HFF-Myc (cell line): ENCODE measurements around the gene IL23A.

Experiments
- DNase-seq: peaks from one replicate; pipeline ENCODE4 v3.0.0-alpha.2; 2011; ENCODE audit warnings: low read depth; ENCODE audit errors: extremely low read depth
- H3K4me3 ChIP-seq: replicated peaks from 2 replicates; pipeline ENCODE4 v1.5.1; 2011; ENCODE audit warnings: low read depth, mild to moderate bottlenecking, control low read depth, low read length
- CTCF ChIP-seq: IDR thresholded peaks from 2 replicates; pipeline ENCODE4 v1.5.1; 2012; ENCODE audit warnings: mild to moderate bottlenecking, low read depth, low read length, control low read depth; ENCODE audit errors: missing control alignments

Gene IL23A

GRCh38 chr12:56299853-56300643 is 38.6 kb upstream of the IL23A start, which contains the start of gene CS:
Gene CS (minus strand): TSS chr12:56300330. CDS start chr12:56300201, 129 bp downstream.
- no peak for TF ChIP-seq CTCF
- H3K4me3 ChIP-seq, result peak within 1 kb of the TSS; percentile 96
- peak; percentile 89 for DNase-seq

GRCh38 chr12:56300644-56301464 is 37.8 kb upstream of the IL23A start:
- H3K4me3 ChIP-seq, result peak overlapping the region; percentile 96
- TF ChIP-seq CTCF, result no peak
- DNase-seq, result no peak

- TF ChIP-seq CTCF, result no peak
- H3K4me3 ChIP-seq, result no peak overlapping the region
- DNase-seq, result no peak
Measured at GRCh38 chr12:56304276-56304675, 34.4 kb upstream of the IL23A start.

DNA sequence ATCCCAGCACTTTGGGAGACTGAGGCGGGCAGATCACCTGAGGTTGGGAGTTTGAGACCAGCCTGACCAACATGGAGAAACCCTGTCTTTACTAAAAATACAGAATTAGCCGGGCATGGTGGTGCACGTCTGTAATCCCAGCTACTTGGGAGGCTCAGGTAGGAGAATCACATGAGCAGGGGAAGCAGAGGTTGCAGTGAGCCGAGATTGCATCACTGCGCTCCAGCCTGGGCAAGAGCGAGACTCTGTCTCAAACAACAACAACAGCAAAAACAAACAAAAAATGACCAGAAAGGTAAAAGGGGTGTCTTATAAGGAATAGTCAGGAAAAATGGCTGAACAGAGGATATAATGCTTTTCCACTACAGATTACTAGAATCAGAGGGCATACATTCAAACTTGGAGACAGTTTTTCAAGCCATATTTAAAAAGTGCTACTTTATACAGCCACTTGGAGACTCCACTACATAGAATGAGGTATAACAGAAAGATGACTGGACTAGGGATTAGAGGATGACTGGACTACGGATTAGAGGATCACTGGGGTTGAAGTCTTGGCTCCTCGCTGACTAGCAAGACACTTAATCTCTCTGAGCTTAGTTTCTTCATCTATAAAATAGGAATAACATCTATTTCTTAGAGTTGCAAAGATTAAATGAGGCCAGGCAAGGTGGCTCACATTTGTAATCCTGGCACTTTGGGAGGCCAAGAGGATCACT is 33.7 kb upstream of the IL23A start:
- DNase-seq, result no peak
- TF ChIP-seq CTCF, result no peak
- no peak overlapping the region for H3K4me3 ChIP-seq

DNA sequence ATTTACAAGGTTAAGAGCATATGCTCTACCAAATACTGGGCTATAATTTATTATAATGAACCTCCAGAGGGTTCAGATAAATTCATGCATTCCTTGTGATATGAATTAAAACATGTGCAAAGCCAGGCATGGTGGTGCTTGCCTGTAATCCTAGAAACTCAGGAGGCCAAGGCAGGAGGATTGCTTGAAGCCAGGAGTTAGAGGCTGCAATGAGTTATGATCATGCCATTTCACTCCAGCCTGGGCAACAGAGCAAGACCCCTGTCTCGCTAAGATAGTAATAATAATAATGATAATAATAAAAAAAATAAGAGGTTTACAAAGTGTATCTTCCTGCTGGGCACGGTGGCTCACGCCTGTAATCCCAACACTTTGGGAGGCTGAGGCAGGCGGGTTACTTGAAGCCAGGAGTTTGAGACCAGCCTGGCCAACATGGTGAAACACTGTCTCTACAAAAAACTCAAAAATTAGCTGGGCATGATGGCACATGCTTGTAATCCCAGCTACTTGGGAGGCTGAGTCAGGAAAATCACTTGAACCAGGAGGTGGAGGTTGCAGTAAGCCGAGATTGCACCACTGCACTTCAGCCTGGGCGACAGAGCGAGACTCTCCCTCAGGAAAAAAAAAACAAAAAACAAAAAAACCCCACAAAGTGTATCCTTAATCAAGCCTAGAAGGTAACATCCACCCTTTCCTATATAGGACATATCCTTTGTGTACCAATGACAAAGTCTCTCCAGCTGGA is 31.3 kb upstream of the IL23A start:
- no peak overlapping the region for H3K4me3 ChIP-seq
- TF ChIP-seq CTCF, result no peak

DNA sequence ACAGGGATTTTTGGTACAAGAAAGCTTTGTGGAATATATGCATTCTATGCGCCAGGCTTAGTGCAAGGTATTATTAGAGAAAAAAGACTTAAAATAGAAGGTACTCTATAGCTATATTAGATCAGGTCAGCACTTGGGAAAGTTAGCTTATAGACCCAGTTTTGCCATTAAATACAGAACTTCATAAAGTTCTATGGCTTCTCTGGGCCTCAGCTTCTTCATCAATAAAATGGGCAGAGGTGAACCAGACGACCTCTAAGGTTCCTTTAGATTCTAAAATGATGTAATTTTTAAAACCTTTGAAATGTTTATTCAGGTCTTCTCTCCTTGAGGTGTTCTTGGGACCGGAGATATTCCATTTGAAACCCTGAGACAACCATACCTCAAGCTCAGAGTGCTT is 30.0 kb upstream of the IL23A start:
- DNase-seq, result no peak
- no peak overlapping the region for H3K4me3 ChIP-seq
- TF ChIP-seq CTCF, result no peak

More for the DNA sequence above, 31.3 kb upstream of the IL23A start:
- no peak for DNase-seq
